ENCODE results near the gene PRLH.

The PRLH gene, protein sequence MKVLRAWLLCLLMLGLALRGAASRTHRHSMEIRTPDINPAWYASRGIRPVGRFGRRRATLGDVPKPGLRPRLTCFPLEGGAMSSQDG

DNA sequence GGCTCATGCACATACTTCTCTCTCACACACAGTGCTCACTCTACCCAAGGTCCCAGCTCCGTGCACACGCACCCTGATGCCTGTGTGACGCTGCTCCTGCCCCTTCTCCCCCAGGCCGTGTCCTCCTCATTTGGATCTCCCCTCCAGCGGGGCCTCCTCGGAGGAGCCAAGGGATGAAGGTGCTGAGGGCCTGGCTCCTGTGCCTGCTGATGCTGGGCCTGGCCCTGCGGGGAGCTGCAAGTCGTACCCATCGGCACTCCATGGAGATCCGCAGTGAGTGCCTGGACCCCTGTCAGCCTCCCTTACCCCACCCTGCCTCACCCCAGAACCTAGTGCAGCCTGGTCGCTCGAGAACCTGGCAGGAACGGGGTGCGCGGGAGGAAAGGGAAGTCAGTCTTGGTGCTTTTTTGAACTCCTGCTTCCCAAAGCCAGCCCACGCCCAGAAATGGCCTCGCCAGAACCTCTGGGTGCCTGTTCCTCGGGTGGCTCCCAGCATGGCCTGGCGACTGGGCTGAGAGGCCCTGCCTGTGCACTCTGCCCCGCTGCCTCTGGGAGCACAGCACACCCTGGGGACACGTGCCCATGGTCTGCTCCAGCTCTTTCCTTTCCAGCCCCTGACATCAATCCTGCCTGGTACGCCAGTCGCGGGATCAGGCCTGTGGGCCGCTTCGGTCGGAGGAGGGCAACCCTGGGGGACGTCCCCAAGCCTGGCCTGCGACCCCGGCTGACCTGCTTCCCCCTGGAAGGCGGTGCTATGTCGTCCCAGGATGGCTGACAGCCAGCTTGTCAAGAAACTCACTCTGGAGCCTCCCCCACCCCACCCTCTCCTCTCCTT lies at the start of gene PRLH:
PRLH (plus strand) TSS at position 174 of the 835 bp plus-strand sequence; CDS start at position 174, 0 bp downstream.
- Mint-ChIP-seq H3K36me3 (ENCODE audit: low read depth) (no peaks in the 10 kb centered on the region), H3K27ac (no peak within 1 kb of the TSS), H3K4me3 (no peak within 1 kb of the TSS), H3K27me3 (ENCODE audit: low read depth) (peaks cover 4% of the 10 kb centered on the region), H3K9me3 (no peaks in the 10 kb centered on the region), H3K4me1 (ENCODE audit: low read depth) (no peaks in the 10 kb centered on the region)

DNA sequence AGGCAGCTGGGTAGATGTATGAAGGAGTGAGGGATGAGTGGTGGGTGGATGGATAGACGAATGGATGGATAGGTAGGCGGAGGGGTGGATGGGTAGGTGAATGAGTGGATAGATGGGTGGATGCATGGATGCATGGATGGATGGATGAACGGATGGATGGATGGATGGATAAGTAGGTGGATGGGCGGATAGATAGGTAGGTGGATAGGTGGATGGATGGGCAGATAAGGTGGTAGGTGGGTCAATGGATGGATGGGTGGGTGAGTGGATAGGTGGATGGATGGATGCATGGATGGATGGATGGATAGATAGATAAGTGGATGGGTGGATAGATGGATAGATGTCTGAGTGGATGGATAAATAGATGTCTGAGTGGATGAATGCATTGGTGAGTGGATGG lies 49.2 kb upstream of the PRLH start:
- H3K4me1 Mint-ChIP-seq (ENCODE audit: low read depth), result no peaks in the 10 kb centered on the region
- H3K4me3 Mint-ChIP-seq, result no peak overlapping the region
- H3K27me3 Mint-ChIP-seq (ENCODE audit: low read depth), result no peaks in the 10 kb centered on the region
- H3K27ac Mint-ChIP-seq, result no peak overlapping the region
- no peaks in the 10 kb centered on the region for H3K9me3 Mint-ChIP-seq
- no peaks in the 10 kb centered on the region for H3K36me3 Mint-ChIP-seq (ENCODE audit: low read depth)

DNA sequence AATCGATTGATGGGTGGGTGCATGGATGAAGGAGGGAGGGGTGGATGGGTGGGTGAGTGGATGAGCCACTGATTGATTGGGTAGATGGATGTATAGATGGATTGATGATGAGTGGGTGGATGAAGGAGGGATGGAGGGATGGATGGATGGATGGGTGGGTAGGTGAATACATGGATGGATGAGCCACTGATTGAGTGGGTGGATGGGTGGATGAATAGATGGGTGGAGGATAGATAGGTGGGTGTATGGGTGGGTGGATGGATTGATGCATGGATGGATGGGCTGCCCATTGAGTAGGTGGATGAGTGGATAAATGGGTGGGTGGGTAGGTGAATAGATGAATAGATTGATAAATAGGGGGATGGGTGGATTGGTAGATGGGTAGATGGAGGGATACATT lies 48.4 kb upstream of the PRLH start:
- Mint-ChIP-seq H3K27ac (no peak overlapping the region), H3K9me3 (no peaks in the 10 kb centered on the region), H3K4me1 (ENCODE audit: low read depth) (no peaks in the 10 kb centered on the region), H3K36me3 (ENCODE audit: low read depth) (no peaks in the 10 kb centered on the region), H3K27me3 (ENCODE audit: low read depth) (no peaks in the 10 kb centered on the region), H3K4me3 (no peak overlapping the region)

DNA sequence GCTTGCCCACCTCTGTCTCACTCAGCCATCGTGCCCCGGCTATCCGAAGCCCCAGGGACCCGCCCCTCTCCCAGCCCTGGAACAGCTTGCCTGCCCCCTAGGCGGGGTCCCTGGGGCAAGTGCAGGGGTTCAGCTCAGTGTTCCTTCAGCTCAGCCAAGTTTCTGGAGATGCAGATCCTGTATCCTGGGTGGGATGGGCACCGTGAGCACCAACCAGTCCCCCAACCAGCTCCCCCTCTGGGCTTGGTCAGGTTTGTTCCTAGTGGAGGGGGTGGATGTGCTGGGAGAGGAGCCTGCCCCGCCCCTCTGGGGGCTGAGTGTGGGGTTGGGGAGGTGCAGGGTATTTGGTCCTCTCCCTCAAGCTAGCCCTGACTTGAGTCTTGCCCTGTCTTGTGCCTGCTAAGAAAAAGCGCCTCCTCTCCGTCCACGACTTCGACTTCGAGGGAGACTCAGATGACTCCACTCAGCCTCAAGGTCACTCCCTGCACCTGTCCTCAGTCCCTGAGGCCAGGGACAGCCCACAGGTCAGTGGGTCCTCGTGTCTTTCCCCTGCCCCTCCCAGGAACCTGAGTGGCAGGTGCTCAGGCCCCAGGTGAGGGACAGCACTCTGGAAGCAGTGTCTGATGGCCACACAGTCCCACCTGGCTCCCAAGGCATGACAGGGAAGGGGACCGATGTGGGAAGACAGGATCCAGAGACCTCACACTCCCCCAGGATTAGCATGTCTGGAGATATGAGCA lies 46.7 kb upstream of the PRLH start:
- no peaks in the 10 kb centered on the region for H3K36me3 Mint-ChIP-seq (ENCODE audit: low read depth)
- H3K27me3 Mint-ChIP-seq (ENCODE audit: low read depth), result no peaks in the 10 kb centered on the region
- H3K4me3 Mint-ChIP-seq, result no peak overlapping the region
- H3K9me3 Mint-ChIP-seq, result no peaks in the 10 kb centered on the region
- no peak overlapping the region for H3K27ac Mint-ChIP-seq
- no peaks in the 10 kb centered on the region for H3K4me1 Mint-ChIP-seq (ENCODE audit: low read depth)

DNA sequence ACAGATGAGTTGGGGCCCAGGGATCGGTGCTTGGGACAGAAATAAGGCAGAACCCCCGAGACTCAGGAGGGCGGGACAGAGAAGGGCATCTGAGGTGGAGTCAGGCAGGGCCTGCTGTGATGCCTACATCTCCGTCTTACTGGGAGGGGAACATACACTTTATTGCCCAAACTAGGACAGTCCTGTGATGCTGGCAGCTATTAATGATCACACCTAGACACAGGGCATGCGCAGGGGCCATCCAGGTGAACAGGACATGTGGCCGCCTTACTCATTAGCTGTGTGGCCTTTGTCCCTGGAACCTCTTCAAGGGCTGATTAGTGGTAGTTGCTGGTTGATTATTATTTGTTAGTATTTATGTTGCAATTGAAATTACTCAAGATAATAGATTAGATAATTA lies 46.1 kb upstream of the PRLH start:
- Mint-ChIP-seq H3K27me3 (ENCODE audit: low read depth) (no peaks in the 10 kb centered on the region), H3K9me3 (no peaks in the 10 kb centered on the region), H3K4me1 (ENCODE audit: low read depth) (no peaks in the 10 kb centered on the region), H3K27ac (no peak overlapping the region), H3K36me3 (ENCODE audit: low read depth) (no peaks in the 10 kb centered on the region), H3K4me3 (no peak overlapping the region)

DNA sequence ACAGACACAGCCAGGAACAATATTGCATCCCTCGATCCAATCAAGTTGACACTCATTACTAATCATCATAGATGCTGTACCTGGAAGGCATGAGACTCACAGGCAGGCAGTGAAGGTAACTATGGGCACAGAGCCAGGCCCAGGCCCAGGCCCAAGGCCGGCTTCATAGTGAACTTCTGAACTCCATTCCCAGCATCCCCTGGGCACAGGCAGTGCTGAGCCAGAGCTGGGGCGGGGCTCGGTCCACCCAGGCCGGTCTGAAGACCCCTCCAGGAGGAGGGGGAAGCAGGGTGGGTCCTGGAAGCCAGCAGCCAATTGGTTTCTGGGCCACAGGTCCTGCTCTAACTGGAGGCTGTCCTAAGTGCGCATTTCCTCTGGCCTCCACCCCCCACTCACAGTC lies 41.7 kb upstream of the PRLH start:
- Mint-ChIP-seq H3K4me3 (no peak overlapping the region), H3K27me3 (ENCODE audit: low read depth) (no peaks in the 10 kb centered on the region), H3K36me3 (ENCODE audit: low read depth) (no peaks in the 10 kb centered on the region), H3K9me3 (no peaks in the 10 kb centered on the region), H3K4me1 (ENCODE audit: low read depth) (no peaks in the 10 kb centered on the region), H3K27ac (no peak overlapping the region)

DNA sequence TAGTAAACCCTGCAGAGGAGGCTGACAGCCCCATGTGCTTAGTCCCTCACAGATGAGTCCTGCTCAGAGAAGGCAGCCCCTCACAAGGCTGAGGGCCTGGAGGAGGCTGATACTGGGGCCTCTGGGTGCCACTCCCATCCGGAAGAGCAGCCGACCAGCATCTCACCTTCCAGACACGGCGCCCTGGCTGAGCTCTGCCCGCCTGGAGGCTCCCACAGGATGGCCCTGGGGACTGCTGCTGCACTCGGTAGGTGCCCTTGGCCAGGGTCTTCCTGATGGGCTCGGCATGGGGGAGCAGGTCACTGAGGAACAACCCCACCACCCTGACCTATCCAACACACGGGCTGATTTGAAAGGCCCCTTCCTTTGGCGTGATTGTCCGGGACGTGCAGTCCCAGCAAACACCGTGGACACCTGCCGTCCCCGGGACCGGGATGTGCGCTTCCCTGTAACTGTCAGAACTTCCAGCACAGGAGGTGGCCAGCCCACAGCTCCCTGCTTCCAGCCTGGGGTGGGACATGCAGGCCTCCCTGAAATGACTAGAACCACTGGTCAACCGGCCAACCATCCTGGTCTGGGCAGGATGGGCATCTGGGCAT lies 40.7 kb upstream of the PRLH start:
- Mint-ChIP-seq H3K27ac (no peak overlapping the region), H3K4me1 (ENCODE audit: low read depth) (no peaks in the 10 kb centered on the region), H3K27me3 (ENCODE audit: low read depth) (no peaks in the 10 kb centered on the region), H3K4me3 (no peak overlapping the region), H3K9me3 (no peaks in the 10 kb centered on the region), H3K36me3 (ENCODE audit: low read depth) (no peaks in the 10 kb centered on the region)

DNA sequence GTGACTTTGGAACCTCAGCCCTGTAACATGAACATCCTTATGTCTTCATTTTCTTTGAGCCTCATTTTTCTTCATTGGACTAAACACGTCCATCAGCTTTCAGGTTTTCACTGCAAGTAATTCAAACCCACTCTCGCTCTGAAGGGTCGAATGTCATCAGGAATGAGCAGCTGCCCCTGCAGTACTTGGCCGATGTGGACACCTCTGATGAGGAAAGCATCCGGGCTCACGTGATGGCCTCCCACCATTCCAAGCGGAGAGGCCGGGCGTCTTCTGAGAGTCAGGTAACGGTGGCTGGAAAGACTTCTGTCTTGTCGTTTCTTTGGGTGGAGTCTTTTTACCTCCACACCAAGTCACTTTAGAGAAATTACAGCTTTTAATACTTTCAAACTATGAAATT lies 39.1 kb upstream of the PRLH start:
- Mint-ChIP-seq H3K4me3 (no peak overlapping the region), H3K4me1 (ENCODE audit: low read depth) (no peaks in the 10 kb centered on the region), H3K36me3 (ENCODE audit: low read depth) (no peaks in the 10 kb centered on the region), H3K9me3 (no peaks in the 10 kb centered on the region), H3K27me3 (ENCODE audit: low read depth) (no peaks in the 10 kb centered on the region), H3K27ac (no peak overlapping the region)

DNA sequence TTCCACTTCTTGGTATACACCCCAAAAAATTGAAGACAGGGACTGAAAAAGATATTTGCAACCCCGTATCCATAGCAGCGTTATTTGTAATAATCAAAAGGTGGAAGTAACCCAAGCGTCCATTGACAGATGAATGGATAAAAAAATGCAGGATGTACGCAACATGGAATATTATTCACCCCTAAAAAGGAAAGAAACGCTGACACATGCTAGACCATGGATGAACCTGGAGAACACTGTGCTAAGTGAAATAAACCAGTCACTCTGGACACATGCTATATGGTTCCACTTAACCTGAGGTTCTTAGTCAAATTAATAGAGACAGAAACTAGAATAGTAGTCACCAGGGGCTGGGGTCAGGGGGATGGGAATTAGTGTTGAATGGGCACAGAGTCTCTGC lies 38.6 kb upstream of the PRLH start:
- H3K27me3 Mint-ChIP-seq (ENCODE audit: low read depth), result no peaks in the 10 kb centered on the region
- H3K36me3 Mint-ChIP-seq (ENCODE audit: low read depth), result no peaks in the 10 kb centered on the region
- H3K27ac Mint-ChIP-seq, result no peak overlapping the region
- no peaks in the 10 kb centered on the region for H3K4me1 Mint-ChIP-seq (ENCODE audit: low read depth)
- no peaks in the 10 kb centered on the region for H3K9me3 Mint-ChIP-seq
- no peak overlapping the region for H3K4me3 Mint-ChIP-seq

DNA sequence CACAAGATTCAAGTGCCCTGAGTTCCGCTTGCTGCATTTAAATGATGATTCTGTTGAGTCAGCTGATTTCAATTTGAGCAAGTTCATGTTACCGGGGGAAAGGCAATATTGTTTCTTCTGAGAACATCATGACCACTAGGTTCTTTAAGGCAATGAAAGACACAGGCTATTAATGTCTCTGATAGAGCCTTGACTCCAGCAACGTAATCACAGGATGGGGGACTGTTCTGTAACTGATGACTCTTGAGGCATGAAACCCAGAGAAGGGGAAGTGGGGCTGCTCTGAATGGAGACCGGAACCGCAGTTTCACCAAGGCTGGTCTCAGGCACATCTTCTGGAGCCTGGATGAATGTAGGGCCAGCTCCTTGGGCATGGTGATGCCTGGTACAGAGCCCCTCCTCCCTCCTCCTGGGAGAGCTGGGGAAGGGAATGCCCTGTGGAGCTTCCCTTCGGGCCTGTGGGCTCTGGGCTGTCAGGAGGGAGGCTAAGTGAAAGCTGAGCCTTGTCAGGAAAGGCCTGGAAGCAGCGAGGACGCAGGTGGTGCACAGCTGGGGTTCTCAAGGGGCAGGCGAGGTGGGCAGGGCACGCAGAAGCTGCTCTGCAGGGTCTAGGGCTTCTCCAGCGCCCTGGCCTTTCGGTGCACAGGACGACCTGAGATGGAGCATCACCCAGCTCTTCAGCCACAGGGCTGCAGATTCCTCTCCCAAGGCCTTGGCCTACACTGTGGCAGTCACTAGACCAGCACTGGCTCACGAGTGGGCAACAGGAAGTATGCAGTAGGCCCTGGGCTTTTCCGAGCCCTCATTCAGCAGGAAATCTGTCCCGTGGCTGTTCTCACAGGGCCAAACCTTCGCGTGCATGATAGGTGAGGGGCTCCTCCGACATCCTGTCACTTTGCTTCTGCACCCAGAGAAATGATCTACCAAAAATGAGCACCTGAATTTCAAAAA lies 36.6 kb upstream of the PRLH start:
- Mint-ChIP-seq H3K4me3 (no peak overlapping the region), H3K4me1 (ENCODE audit: low read depth) (no peaks in the 10 kb centered on the region), H3K27me3 (ENCODE audit: low read depth) (no peaks in the 10 kb centered on the region), H3K36me3 (ENCODE audit: low read depth) (no peaks in the 10 kb centered on the region), H3K27ac (no peak overlapping the region), H3K9me3 (no peaks in the 10 kb centered on the region)

DNA sequence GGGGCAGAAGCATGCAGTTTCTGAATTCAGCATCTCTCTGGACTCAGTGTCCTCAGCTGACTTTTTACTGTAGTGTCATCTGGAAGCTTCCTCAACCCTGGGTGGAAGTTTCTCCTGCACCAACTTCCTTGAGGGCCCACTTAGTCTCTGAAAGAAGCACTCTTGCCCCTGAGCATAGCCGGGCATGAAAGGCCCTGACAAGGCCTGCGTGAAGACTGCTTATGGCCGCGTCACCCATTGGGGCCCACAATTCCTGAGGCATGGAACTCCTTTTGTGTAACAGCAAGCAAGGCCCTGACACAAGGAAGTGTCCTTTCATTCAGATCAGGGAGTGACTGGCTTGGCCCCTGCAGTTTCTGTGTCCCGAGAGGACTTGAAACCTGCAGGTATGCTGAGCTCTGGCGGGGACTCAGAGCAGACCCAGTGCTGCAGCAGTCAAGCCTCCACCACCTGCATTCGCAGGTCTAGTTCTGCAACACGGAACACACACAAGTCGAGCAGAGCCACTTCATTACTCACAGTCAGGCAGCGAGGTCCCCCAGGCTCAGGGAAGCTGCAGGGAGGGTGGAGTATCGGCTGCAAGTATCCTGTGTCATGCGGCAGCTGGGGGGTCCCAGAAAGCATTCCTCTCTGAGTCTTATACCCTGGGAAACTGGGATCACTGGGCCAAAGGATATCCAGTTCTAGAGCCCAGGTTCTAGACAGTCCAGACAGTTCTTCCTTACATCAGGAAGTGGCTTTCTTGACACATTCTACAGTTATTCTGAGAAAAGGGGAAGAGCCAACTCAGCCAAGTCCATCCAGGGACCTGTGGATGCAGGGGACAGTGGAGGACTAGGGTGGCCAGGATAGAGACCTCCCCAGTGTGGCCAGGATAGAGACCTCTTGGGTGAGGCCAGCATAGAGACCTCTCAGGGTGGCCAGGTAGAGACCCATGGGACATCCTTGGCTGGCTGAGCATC lies 35.6 kb upstream of the PRLH start:
- H3K4me1 Mint-ChIP-seq (ENCODE audit: low read depth), result no peaks in the 10 kb centered on the region
- H3K36me3 Mint-ChIP-seq (ENCODE audit: low read depth), result no peaks in the 10 kb centered on the region
- H3K9me3 Mint-ChIP-seq, result no peaks in the 10 kb centered on the region
- H3K27me3 Mint-ChIP-seq (ENCODE audit: low read depth), result no peaks in the 10 kb centered on the region
- no peak overlapping the region for H3K27ac Mint-ChIP-seq
- no peak overlapping the region for H3K4me3 Mint-ChIP-seq

DNA sequence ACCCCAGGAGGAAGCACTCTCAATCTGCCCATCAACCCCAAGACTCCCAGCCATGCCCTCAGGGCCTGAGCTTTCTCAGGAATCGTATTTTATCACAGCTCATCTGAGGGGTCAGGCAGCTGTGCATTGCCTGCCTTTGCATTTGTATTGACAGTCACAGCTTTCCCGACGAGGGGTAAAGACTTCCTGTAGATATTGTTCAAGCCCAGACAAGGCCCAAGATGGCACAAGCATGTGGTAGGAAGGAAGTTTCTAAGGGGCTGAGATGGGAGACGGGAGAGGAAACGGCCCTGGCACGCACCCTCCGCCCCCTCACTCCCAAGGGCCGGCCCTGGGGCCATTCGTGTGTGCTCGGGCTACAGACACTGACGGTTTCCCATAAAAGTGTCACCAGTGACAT lies 34.2 kb upstream of the PRLH start:
- Mint-ChIP-seq H3K27me3 (ENCODE audit: low read depth) (no peaks in the 10 kb centered on the region), H3K36me3 (ENCODE audit: low read depth) (no peaks in the 10 kb centered on the region), H3K4me3 (no peak overlapping the region), H3K9me3 (no peaks in the 10 kb centered on the region), H3K27ac (no peak overlapping the region), H3K4me1 (ENCODE audit: low read depth) (no peaks in the 10 kb centered on the region)

DNA sequence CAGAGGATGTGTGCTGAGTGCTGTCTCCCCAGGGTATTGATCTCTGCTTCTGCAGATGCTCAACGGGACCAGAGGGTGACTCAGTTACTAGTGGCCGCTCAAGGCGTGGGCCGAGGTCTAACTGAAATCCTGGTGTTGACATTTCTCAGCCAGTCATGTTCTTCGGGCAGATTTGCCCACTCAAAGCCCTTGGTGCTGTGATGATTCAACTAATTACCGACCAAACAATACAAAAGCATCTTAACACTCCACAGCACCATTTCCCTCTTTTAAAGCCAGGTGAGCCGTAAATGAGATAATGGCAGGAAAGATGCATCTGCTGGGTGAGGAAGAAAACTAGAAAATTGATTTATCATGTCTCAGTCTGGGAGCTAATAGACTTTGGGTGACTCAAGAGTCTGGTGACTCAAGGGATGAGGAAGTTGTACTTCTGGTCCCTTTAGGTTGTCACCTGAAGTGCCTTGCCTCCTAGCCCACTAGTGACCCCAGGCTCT lies 32.7 kb upstream of the PRLH start:
- H3K36me3 Mint-ChIP-seq (ENCODE audit: low read depth), result no peaks in the 10 kb centered on the region
- H3K4me1 Mint-ChIP-seq (ENCODE audit: low read depth), result no peaks in the 10 kb centered on the region
- no peaks in the 10 kb centered on the region for H3K27me3 Mint-ChIP-seq (ENCODE audit: low read depth)
- H3K27ac Mint-ChIP-seq, result no peak overlapping the region
- no peaks in the 10 kb centered on the region for H3K9me3 Mint-ChIP-seq
- H3K4me3 Mint-ChIP-seq, result no peak overlapping the region
